Measurements from ENCODE around the gene RSPO3. TPM values are rescaled to one million over a fixed set of nuclear protein-coding genes. Genes with fewer than 3 reads are reported as not detected.

Gene RSPO3
- total RNA-seq, result 1.3 TPM
- polyA plus RNA-seq, result 2.4 TPM
- long read RNA-seq, donor 1, result 0 reads
- long read RNA-seq, donor 2, result 0 reads
- long read RNA-seq, donor 3, result 0 reads
- long read RNA-seq, donor 4, partial matches to known transcripts, result 0 of 2 reads
- long read RNA-seq, donor 4, other reads (novel, unspliced or antisense), result 0 of 2 reads
- long read RNA-seq, donor 5, partial matches to known transcripts, result 0 of 3 reads
- long read RNA-seq, donor 5, other reads (novel, unspliced or antisense), result 0 of 3 reads
- long read RNA-seq, donor 6, partial matches to known transcripts, result 0 of 1 reads
- long read RNA-seq, donor 6, other reads (novel, unspliced or antisense), result 0 of 1 reads
- long read RNA-seq, donor 7, partial matches to known transcripts, result 0 of 1 reads
- long read RNA-seq, donor 7, other reads (novel, unspliced or antisense), result 0 of 1 reads
- long read RNA-seq, donor 8, result 0 reads
- long read RNA-seq, donor 9, result 0 reads
- long read RNA-seq, donor 10, partial matches to known transcripts, result 0 of 1 reads
- long read RNA-seq, donor 10, other reads (novel, unspliced or antisense), result 0 of 1 reads

GRCh38 chr6:127118298-127119101 lies at the start of gene RSPO3:
Gene RSPO3 (plus strand): TSS chr6:127118671. CDS start chr6:127119193, 522 bp downstream.
- Histone ChIP-seq H3K27me3 (ENCODE audit: control insufficient read depth in 2 of 2, insufficient read depth in 1 of 2, low read length in 1 of 2) (peaks cover 36 to 76% of the 10 kb centered on the region in 2 donors), H3K27ac (ENCODE audit: low read depth in 1 of 2, low read length in 1 of 2) (peak within 1 kb of the TSS in 1 of 2 donors; percentile 25), H3K36me3 (ENCODE audit: control insufficient read depth in 2 of 2, insufficient read depth in 2 of 2, low read length in 1 of 2) (no peaks in the 10 kb centered on the region), H3K9me3 (ENCODE audit: control insufficient read depth in 2 of 2, insufficient read depth in 1 of 2, low read length in 1 of 2) (no peaks in the 10 kb centered on the region), H3K4me1 (ENCODE audit: control insufficient read depth in 2 of 2, insufficient read depth in 2 of 2, low read length in 2 of 2) (peaks cover 0 to 12% of the 10 kb centered on the region in 2 donors), H3K4me3 (ENCODE audit: low read length in 2 of 2) (peak within 1 kb of the TSS; percentile 22 to 24)
- WGBS, result 1% methylated on average over 62 of the region's 63 CpGs
- DNase-seq (ENCODE audit: low read depth in 6 of 9, low spot score in 9 of 9), result peak in 1 of 9 donors; percentile 12

- Histone ChIP-seq H3K36me3 (ENCODE audit: control insufficient read depth in 2 of 2, insufficient read depth in 2 of 2, low read length in 1 of 2) (no peaks in the 10 kb centered on the region), H3K27me3 (ENCODE audit: control insufficient read depth in 2 of 2, insufficient read depth in 1 of 2, low read length in 1 of 2) (no peaks in the 10 kb centered on the region), H3K4me1 (ENCODE audit: control insufficient read depth in 2 of 2, insufficient read depth in 2 of 2, low read length in 2 of 2) (no peaks in the 10 kb centered on the region), H3K4me3 (ENCODE audit: low read length in 2 of 2) (no peak overlapping the region), H3K27ac (ENCODE audit: low read depth in 1 of 2, low read length in 1 of 2) (no peak overlapping the region), H3K9me3 (ENCODE audit: control insufficient read depth in 2 of 2, insufficient read depth in 1 of 2, low read length in 1 of 2) (no peaks in the 10 kb centered on the region)
- WGBS, result 63% methylated on average over 3 of the region's 3 CpGs
- no peak for DNase-seq (ENCODE audit: low read depth in 6 of 9, low spot score in 9 of 9)
Observed at GRCh38 chr6:127069659-127070279, 48.7 kb upstream of the RSPO3 start.

GRCh38 chr6:127073222-127073621 lies 45.2 kb upstream of the RSPO3 start:
- no peaks in the 10 kb centered on the region for H3K36me3 ChIP-seq (ENCODE audit: control insufficient read depth in 2 of 2, insufficient read depth in 2 of 2, low read length in 1 of 2)
- H3K4me3 ChIP-seq (ENCODE audit: low read length in 2 of 2), result no peak overlapping the region
- no peaks in the 10 kb centered on the region for H3K9me3 ChIP-seq (ENCODE audit: control insufficient read depth in 2 of 2, insufficient read depth in 1 of 2, low read length in 1 of 2)
- WGBS, result 84% methylated on average over 1 of the region's 1 CpG
- no peaks in the 10 kb centered on the region for H3K27me3 ChIP-seq (ENCODE audit: control insufficient read depth in 2 of 2, insufficient read depth in 1 of 2, low read length in 1 of 2)
- H3K4me1 ChIP-seq (ENCODE audit: control insufficient read depth in 2 of 2, insufficient read depth in 2 of 2, low read length in 2 of 2), result no peaks in the 10 kb centered on the region
- no peak overlapping the region for H3K27ac ChIP-seq (ENCODE audit: low read depth in 1 of 2, low read length in 1 of 2)
- DNase-seq (ENCODE audit: low read depth in 6 of 9, low spot score in 9 of 9), result no peak

- DNase-seq (ENCODE audit: low read depth in 6 of 9, low spot score in 9 of 9), result no peak
- H3K4me1 ChIP-seq (ENCODE audit: control insufficient read depth in 2 of 2, insufficient read depth in 2 of 2, low read length in 2 of 2), result no peaks in the 10 kb centered on the region
- H3K27ac ChIP-seq (ENCODE audit: low read depth in 1 of 2, low read length in 1 of 2), result no peak overlapping the region
- no peaks in the 10 kb centered on the region for H3K9me3 ChIP-seq (ENCODE audit: control insufficient read depth in 2 of 2, insufficient read depth in 1 of 2, low read length in 1 of 2)
- WGBS, result 85% methylated on average over 4 of the region's 4 CpGs
- H3K4me3 ChIP-seq (ENCODE audit: low read length in 2 of 2), result no peak overlapping the region
- no peaks in the 10 kb centered on the region for H3K36me3 ChIP-seq (ENCODE audit: control insufficient read depth in 2 of 2, insufficient read depth in 2 of 2, low read length in 1 of 2)
- no peaks in the 10 kb centered on the region for H3K27me3 ChIP-seq (ENCODE audit: control insufficient read depth in 2 of 2, insufficient read depth in 1 of 2, low read length in 1 of 2)
Observed at GRCh38 chr6:127076466-127076865, 42.0 kb upstream of the RSPO3 start.

- Histone ChIP-seq H3K9me3 (ENCODE audit: control insufficient read depth in 2 of 2, insufficient read depth in 1 of 2, low read length in 1 of 2) (no peaks in the 10 kb centered on the region), H3K27ac (ENCODE audit: low read depth in 1 of 2, low read length in 1 of 2) (no peak overlapping the region)
- WGBS, result 95% methylated on average over 2 of the region's 2 CpGs
Observed at GRCh38 chr6:127077886-127078285, 40.6 kb upstream of the RSPO3 start.

GRCh38 chr6:127078669-127079068 lies 39.8 kb upstream of the RSPO3 start:
- no peaks in the 10 kb centered on the region for H3K4me1 ChIP-seq (ENCODE audit: control insufficient read depth in 2 of 2, insufficient read depth in 2 of 2, low read length in 2 of 2)
- H3K9me3 ChIP-seq (ENCODE audit: control insufficient read depth in 2 of 2, insufficient read depth in 1 of 2, low read length in 1 of 2), result no peaks in the 10 kb centered on the region
- H3K36me3 ChIP-seq (ENCODE audit: control insufficient read depth in 2 of 2, insufficient read depth in 2 of 2, low read length in 1 of 2), result no peaks in the 10 kb centered on the region
- DNase-seq (ENCODE audit: low read depth in 6 of 9, low spot score in 9 of 9), result no peak
- H3K27me3 ChIP-seq (ENCODE audit: control insufficient read depth in 2 of 2, insufficient read depth in 1 of 2, low read length in 1 of 2), result no peaks in the 10 kb centered on the region
- no peak overlapping the region for H3K4me3 ChIP-seq (ENCODE audit: low read length in 2 of 2)
- WGBS, result 98% methylated on average over 5 of the region's 5 CpGs
- no peak overlapping the region for H3K27ac ChIP-seq (ENCODE audit: low read depth in 1 of 2, low read length in 1 of 2)

More at GRCh38 chr6:127077886-127078285, 40.6 kb upstream of the RSPO3 start:
- DNase-seq (ENCODE audit: low read depth in 6 of 9, low spot score in 9 of 9), result no peak
- Histone ChIP-seq H3K36me3 (ENCODE audit: control insufficient read depth in 2 of 2, insufficient read depth in 2 of 2, low read length in 1 of 2) (no peaks in the 10 kb centered on the region), H3K4me3 (ENCODE audit: low read length in 2 of 2) (no peak overlapping the region), H3K4me1 (ENCODE audit: control insufficient read depth in 2 of 2, insufficient read depth in 2 of 2, low read length in 2 of 2) (no peaks in the 10 kb centered on the region), H3K27me3 (ENCODE audit: control insufficient read depth in 2 of 2, insufficient read depth in 1 of 2, low read length in 1 of 2) (no peaks in the 10 kb centered on the region)

GRCh38 chr6:127079681-127080080 lies 38.8 kb upstream of the RSPO3 start:
- H3K9me3 ChIP-seq (ENCODE audit: control insufficient read depth in 2 of 2, insufficient read depth in 1 of 2, low read length in 1 of 2), result no peaks in the 10 kb centered on the region
- no peak overlapping the region for H3K27ac ChIP-seq (ENCODE audit: low read depth in 1 of 2, low read length in 1 of 2)
- DNase-seq (ENCODE audit: low read depth in 6 of 9, low spot score in 9 of 9), result no peak
- H3K4me3 ChIP-seq (ENCODE audit: low read length in 2 of 2), result no peak overlapping the region
- no peaks in the 10 kb centered on the region for H3K27me3 ChIP-seq (ENCODE audit: control insufficient read depth in 2 of 2, insufficient read depth in 1 of 2, low read length in 1 of 2)
- H3K36me3 ChIP-seq (ENCODE audit: control insufficient read depth in 2 of 2, insufficient read depth in 2 of 2, low read length in 1 of 2), result no peaks in the 10 kb centered on the region
- no peaks in the 10 kb centered on the region for H3K4me1 ChIP-seq (ENCODE audit: control insufficient read depth in 2 of 2, insufficient read depth in 2 of 2, low read length in 2 of 2)

GRCh38 chr6:127080081-127080480 lies 38.4 kb upstream of the RSPO3 start:
- Histone ChIP-seq H3K4me1 (ENCODE audit: control insufficient read depth in 2 of 2, insufficient read depth in 2 of 2, low read length in 2 of 2) (no peaks in the 10 kb centered on the region), H3K27me3 (ENCODE audit: control insufficient read depth in 2 of 2, insufficient read depth in 1 of 2, low read length in 1 of 2) (no peaks in the 10 kb centered on the region), H3K9me3 (ENCODE audit: control insufficient read depth in 2 of 2, insufficient read depth in 1 of 2, low read length in 1 of 2) (no peaks in the 10 kb centered on the region), H3K4me3 (ENCODE audit: low read length in 2 of 2) (no peak overlapping the region), H3K36me3 (ENCODE audit: control insufficient read depth in 2 of 2, insufficient read depth in 2 of 2, low read length in 1 of 2) (no peaks in the 10 kb centered on the region), H3K27ac (ENCODE audit: low read depth in 1 of 2, low read length in 1 of 2) (no peak overlapping the region)
- WGBS, result 96% methylated on average over 3 of the region's 3 CpGs
- no peak for DNase-seq (ENCODE audit: low read depth in 6 of 9, low spot score in 9 of 9)

Data from thymus (tissue), 14 donors.